Measurements from ENCODE around the gene SDCCAG8.

GRCh38 chr1:243488459-243489157 is 232.8 kb downstream of the SDCCAG8 start:
- TF ChIP-seq POLR2A (IDR thresholded peaks at IDR 0.05) = no peak
- TF ChIP-seq CTCF (IDR thresholded peaks at IDR 0.05) = no peak
